Trophoblast cell (in vitro differentiated cells and primary cell): Measurements from ENCODE around the gene UST.

ENCODE experiments used
- DNase-seq, 2 donors: peaks; one replicate each; pipeline ENCODE4 v3.0.0-alpha.2; 2016
- H2AFZ ChIP-seq: 2 replicates; pipeline ENCODE4 v1.6.1; 2013; ENCODE audit warnings: low read length, moderate library complexity, mild to moderate bottlenecking; ENCODE audit not compliant: insufficient read depth, poor library complexity
- H2AK5ac ChIP-seq: 2 replicates; pipeline ENCODE4 v1.6.1; 2013; ENCODE audit warnings: mild to moderate bottlenecking, low read length
- H2BK120ac ChIP-seq: 2 replicates; pipeline ENCODE4 v1.6.1; 2013; ENCODE audit warnings: low read length, mild to moderate bottlenecking, moderate library complexity; ENCODE audit not compliant: insufficient read depth, poor library complexity
- H2BK12ac ChIP-seq: 2 replicates; pipeline ENCODE4 v1.6.1; 2013; ENCODE audit warnings: mild to moderate bottlenecking, low read length, moderate library complexity
- H2BK5ac ChIP-seq: 2 replicates; pipeline ENCODE4 v1.6.1; 2013; ENCODE audit warnings: low read length, low read depth, moderate library complexity, mild to moderate bottlenecking; ENCODE audit not compliant: poor library complexity
- H3K14ac ChIP-seq: 2 replicates; pipeline ENCODE4 v1.6.1; 2013; ENCODE audit warnings: mild to moderate bottlenecking, low read length
- H3K18ac ChIP-seq: 2 replicates; pipeline ENCODE4 v1.6.1; 2013; ENCODE audit warnings: mild to moderate bottlenecking, low read length
- H3K23ac ChIP-seq: 2 replicates; pipeline ENCODE4 v1.6.1; 2013; ENCODE audit warnings: low read length
- H3K27ac ChIP-seq: 2 replicates; pipeline ENCODE4 v1.5.1; 2013; ENCODE audit warnings: low read depth, mild to moderate bottlenecking, inconsistent platforms, low read length, moderate library complexity
- H3K27me3 ChIP-seq: 2 replicates; pipeline ENCODE4 v1.6.1; 2013; ENCODE audit warnings: inconsistent platforms, mild to moderate bottlenecking, low read length, moderate library complexity; ENCODE audit not compliant: insufficient read depth
- H3K36me3 ChIP-seq, 2 experiments: 1 replicate in 1 of 2; 2 replicates in 1 of 2; pipeline ENCODE4 v1.6.1; 2013; ENCODE audit warnings: low read length in 2 of 2, mild to moderate bottlenecking in 2 of 2, moderate library complexity in 1 of 2; ENCODE audit not compliant: insufficient read depth in 2 of 2, control insufficient read depth in 1 of 2
- H3K4ac ChIP-seq: 2 replicates; pipeline ENCODE4 v1.6.1; 2013; ENCODE audit warnings: low read depth, mild to moderate bottlenecking, low read length, moderate library complexity
- H3K4me1 ChIP-seq, 2 experiments: 1 replicate in 1 of 2; 2 replicates in 1 of 2; pipeline ENCODE4 v1.6.1; 2013; ENCODE audit warnings: low read length in 2 of 2, mild to moderate bottlenecking in 2 of 2, moderate library complexity in 1 of 2; ENCODE audit not compliant: insufficient read depth in 2 of 2, control insufficient read depth in 1 of 2
- H3K4me2 ChIP-seq: 2 replicates; pipeline ENCODE4 v1.6.1; 2013; ENCODE audit warnings: inconsistent platforms, mild to moderate bottlenecking, low read length, moderate library complexity
- H3K4me3 ChIP-seq: 2 replicates; pipeline ENCODE4 v1.5.1; 2013; ENCODE audit warnings: mild to moderate bottlenecking, low read depth, low read length, inconsistent platforms
- H3K79me1 ChIP-seq: one replicate; pipeline ENCODE4 v1.6.1; 2013; ENCODE audit warnings: low read length
- H3K79me2 ChIP-seq: 2 replicates; pipeline ENCODE4 v1.6.1; 2013; ENCODE audit warnings: low read length, mild to moderate bottlenecking; ENCODE audit not compliant: control insufficient read depth, insufficient read depth, poor library complexity
- H3K9ac ChIP-seq: 2 replicates; pipeline ENCODE4 v1.6.1; 2013; ENCODE audit warnings: mild to moderate bottlenecking, low read length
- H3K9me3 ChIP-seq: 2 replicates; pipeline ENCODE4 v1.6.1; 2013; ENCODE audit warnings: low read depth, mild to moderate bottlenecking, control low read depth, inconsistent platforms, low read length; ENCODE audit not compliant: insufficient read depth
- H4K12ac ChIP-seq: 2 replicates; pipeline ENCODE4 v1.6.1; 2013; ENCODE audit warnings: low read depth, mild to moderate bottlenecking, low read length, moderate library complexity
- H4K8ac ChIP-seq: 2 replicates; pipeline ENCODE4 v1.6.1; 2013; ENCODE audit warnings: low read depth, mild to moderate bottlenecking, low read length, moderate library complexity
- H4K91ac ChIP-seq: one replicate; pipeline ENCODE4 v1.6.1; 2013; ENCODE audit warnings: low read depth, mild to moderate bottlenecking, low read length, moderate library complexity
- WGBS: extraction: QIAGEN DNeasy Blood & Tissue Kit; methylation state at CpG from one replicate; pipeline ENCODE4 v1.1.7; 2013; ENCODE audit warnings: missing lambda C conversion rate; ENCODE audit not compliant: insufficient read length, insufficient coverage; ENCODE audit errors: extremely low coverage; 5-methylcytosine and 5-hydroxymethylcytosine counted together

The UST gene

GRCh38 chr6:148768646-148769270 lies 21.9 kb downstream of the UST start:
- no peak overlapping the region for H3K23ac ChIP-seq
- H2BK12ac ChIP-seq: no peak overlapping the region
- no peak overlapping the region for H3K9ac ChIP-seq
- no peaks in the 10 kb centered on the region for H3K4me1 ChIP-seq
- no peak overlapping the region for H3K4me3 ChIP-seq
- no peaks in the 10 kb centered on the region for H3K79me1 ChIP-seq
- H3K9me3 ChIP-seq: no peaks in the 10 kb centered on the region
- no peak overlapping the region for H4K91ac ChIP-seq
- H3K27ac ChIP-seq: no peak overlapping the region
- no peak overlapping the region for H2BK120ac ChIP-seq
- H2AK5ac ChIP-seq: no peak overlapping the region
- DNase-seq: no peak
- H3K14ac ChIP-seq: no peak overlapping the region
- no peak overlapping the region for H3K4ac ChIP-seq
- no peak overlapping the region for H3K4me2 ChIP-seq
- no peak overlapping the region for H2BK5ac ChIP-seq
- H2AFZ ChIP-seq: no peak overlapping the region
- H3K18ac ChIP-seq: no peak overlapping the region
- H4K8ac ChIP-seq: no peak overlapping the region
- H3K27me3 ChIP-seq: no peaks in the 10 kb centered on the region
- no peaks in the 10 kb centered on the region for H3K36me3 ChIP-seq
- no CpG with 5 or more reads among the region's 3 CpGs for WGBS
- no peaks in the 10 kb centered on the region for H3K79me2 ChIP-seq
- H4K12ac ChIP-seq: no peak overlapping the region

GRCh38 chr6:148769304-148769968 lies 22.6 kb downstream of the UST start:
- no peak overlapping the region for H2BK120ac ChIP-seq
- no peak overlapping the region for H3K4me2 ChIP-seq
- H3K9ac ChIP-seq: no peak overlapping the region
- no peak overlapping the region for H2BK5ac ChIP-seq
- no peak overlapping the region for H3K4ac ChIP-seq
- H3K4me1 ChIP-seq: no peaks in the 10 kb centered on the region
- H2AFZ ChIP-seq: no peak overlapping the region
- H3K79me2 ChIP-seq: no peaks in the 10 kb centered on the region
- no CpG with 5 or more reads among the region's 4 CpGs for WGBS
- no peak overlapping the region for H3K27ac ChIP-seq
- H2AK5ac ChIP-seq: no peak overlapping the region
- H3K9me3 ChIP-seq: no peaks in the 10 kb centered on the region
- H4K91ac ChIP-seq: no peak overlapping the region
- H3K23ac ChIP-seq: no peak overlapping the region
- H3K27me3 ChIP-seq: no peaks in the 10 kb centered on the region
- no peak overlapping the region for H2BK12ac ChIP-seq
- no peak overlapping the region for H3K14ac ChIP-seq
- no peak overlapping the region for H4K12ac ChIP-seq
- DNase-seq: no peak
- no peak overlapping the region for H3K18ac ChIP-seq
- H4K8ac ChIP-seq: no peak overlapping the region
- no peaks in the 10 kb centered on the region for H3K79me1 ChIP-seq
- no peak overlapping the region for H3K4me3 ChIP-seq
- H3K36me3 ChIP-seq: no peaks in the 10 kb centered on the region

- WGBS: no CpG with 5 or more reads among the region's 8 CpGs
Measured at GRCh38 chr6:148770408-148771211, 23.8 kb downstream of the UST start.

GRCh38 chr6:148771212-148771601 lies 24.4 kb downstream of the UST start:
- no peaks in the 10 kb centered on the region for H3K79me2 ChIP-seq
- no peak overlapping the region for H2AFZ ChIP-seq
- H3K4me3 ChIP-seq: no peak overlapping the region
- no peak overlapping the region for H4K12ac ChIP-seq
- H3K4ac ChIP-seq: no peak overlapping the region
- no peak overlapping the region for H3K23ac ChIP-seq
- H3K79me1 ChIP-seq: no peaks in the 10 kb centered on the region
- no peak overlapping the region for H3K18ac ChIP-seq
- no peak overlapping the region for H2BK120ac ChIP-seq
- no peak overlapping the region for H3K14ac ChIP-seq
- H2BK12ac ChIP-seq: no peak overlapping the region
- no peak for DNase-seq
- no peak overlapping the region for H3K27ac ChIP-seq
- H2AK5ac ChIP-seq: no peak overlapping the region
- H3K36me3 ChIP-seq: no peaks in the 10 kb centered on the region
- no peaks in the 10 kb centered on the region for H3K27me3 ChIP-seq
- no peak overlapping the region for H4K91ac ChIP-seq
- no CpG with 5 or more reads among the region's 3 CpGs for WGBS
- H3K9ac ChIP-seq: no peak overlapping the region
- H2BK5ac ChIP-seq: no peak overlapping the region
- no peaks in the 10 kb centered on the region for H3K9me3 ChIP-seq
- H3K4me1 ChIP-seq: no peaks in the 10 kb centered on the region
- H3K4me2 ChIP-seq: no peak overlapping the region
- H4K8ac ChIP-seq: no peak overlapping the region

More at GRCh38 chr6:148770408-148771211, 23.8 kb downstream of the UST start:
- DNase-seq: no peak
- Histone ChIP-seq H3K79me1 (no peaks in the 10 kb centered on the region), H3K9me3 (no peaks in the 10 kb centered on the region), H3K4me1 (no peaks in the 10 kb centered on the region), H3K4ac (no peak overlapping the region), H3K4me3 (no peak overlapping the region), H3K14ac (no peak overlapping the region), H2AK5ac (no peak overlapping the region), H3K36me3 (no peaks in the 10 kb centered on the region), H2BK120ac (no peak overlapping the region), H3K9ac (no peak overlapping the region), H4K91ac (no peak overlapping the region), H2BK5ac (no peak overlapping the region), H3K27ac (no peak overlapping the region), H3K18ac (no peak overlapping the region), H3K79me2 (no peaks in the 10 kb centered on the region), H4K12ac (no peak overlapping the region), H2BK12ac (no peak overlapping the region), H3K23ac (no peak overlapping the region), H3K4me2 (no peak overlapping the region), H4K8ac (no peak overlapping the region), H2AFZ (no peak overlapping the region), H3K27me3 (no peaks in the 10 kb centered on the region)
